Breast epithelium (tissue), 4 donors: ENCODE measurements around the gene ARHGAP9. TPM values are rescaled to one million over a fixed set of nuclear protein-coding genes. Genes with fewer than 3 reads are reported as not detected.

Experiments
- DNase-seq, 2 donors: peaks; one replicate each; pipeline ENCODE4 v3.0.0-alpha.2; 2019; ENCODE audit warnings: low spot score in 2 of 2
- H3K27ac ChIP-seq, 2 donors: fragments of 200-600 bp; sonication (generic) in 1 of 2; one replicate each; pipeline ENCODE4 v1.5.1; 2016 to 2019; ENCODE audit warnings: mild to moderate bottlenecking in 1 of 2
- H3K27me3 ChIP-seq, 2 donors: fragments of 200-600 bp; sonication (generic) in 1 of 2; one replicate each; pipeline versions ENCODE4 v1.5.1 to v1.6.0; 2017 to 2019; ENCODE audit warnings: control low read depth in 1 of 2, mild to moderate bottlenecking in 1 of 2
- H3K36me3 ChIP-seq: fragments of 200-600 bp; one replicate; pipeline ENCODE4 v1.5.1; 2019
- H3K4me1 ChIP-seq, 2 donors: fragments of 200-600 bp; sonication (generic); one replicate each; pipeline ENCODE4 v1.5.1; 2016 to 2019; ENCODE audit warnings: control low read depth in 1 of 2
- H3K4me3 ChIP-seq, 3 donors: fragments of 200-600 bp; sonication (generic); 1 replicate in 2 of 3; 2 replicates in 1 of 3; pipeline ENCODE4 v1.5.1; 2016 to 2019; ENCODE audit warnings: mild to moderate bottlenecking in 3 of 3, moderate library complexity in 2 of 3
- H3K9me3 ChIP-seq, 2 donors: fragments of 200-600 bp; sonication (generic) in 1 of 2; one replicate each; pipeline ENCODE4 v1.5.1; 2016 to 2019; ENCODE audit warnings: control low read depth in 1 of 2
- CTCF ChIP-seq, 3 donors: fragments of 450-650 bp; IDR thresholded peaks; one replicate each; pipeline ENCODE4 v1.5.1; 2016 to 2017; ENCODE audit warnings: antibody characterized with exemption in 3 of 3, mild to moderate bottlenecking in 3 of 3, moderate library complexity in 3 of 3
- POLR2A ChIP-seq: fragments of 450-650 bp; IDR thresholded peaks from one replicate; pipeline ENCODE4 v1.6.1; 2016; ENCODE audit warnings: antibody characterized with exemption, mild to moderate bottlenecking, moderate library complexity
- POLR2AphosphoS5 ChIP-seq, 3 donors: sonication (generic); formaldehyde crosslinking; IDR thresholded peaks; one replicate each; pipeline ENCODE4 v1.6.1; 2017; ENCODE audit warnings: antibody characterized with exemption in 3 of 3
- intact Hi-C: fragments of 100-400 bp; cut with DNase I; formaldehyde crosslinking; loops from one replicate; pipeline ENCODE4 v1.15.1; 2023; ENCODE audit warnings: low total_unique reads
- total RNA-seq, 3 donors: library from RNA; depleted of rRNA; stranded (reverse); fragments of >200 nt; gene quantifications; one replicate each; pipeline ENCODE4 v1.1.0, GENCODE V29; 2016

Gene ARHGAP9
- total RNA-seq, 3 donors from 2014 or later = 10.8 to 16.6 (median 11.1) TPM

GRCh38 chr12:57471661-57472060, 8.0 kb downstream of the ARHGAP9 start:
- H3K36me3 ChIP-seq = no peaks in the 10 kb centered on the region
- no peak for DNase-seq
- TF ChIP-seq POLR2A = no peak
- no peak for TF ChIP-seq CTCF (IDR thresholded peaks at IDR 0.05)
- TF ChIP-seq POLR2AphosphoS5 (IDR thresholded peaks at IDR 0.05) = no peak
- peaks cover 0 to 15% of the 10 kb centered on the region in 2 donors for H3K4me1 ChIP-seq
- intact Hi-C loops = no loop called here
- H3K4me3 ChIP-seq = no peak overlapping the region
- peaks cover 0 to 24% of the 10 kb centered on the region in 2 donors for H3K27me3 ChIP-seq
- H3K27ac ChIP-seq = no peak overlapping the region
- no peaks in the 10 kb centered on the region for H3K9me3 ChIP-seq

GRCh38 chr12:57470970-57471656, 8.6 kb downstream of the ARHGAP9 start:
- no peaks in the 10 kb centered on the region for H3K9me3 ChIP-seq
- DNase-seq = no peak
- peaks cover 0 to 13% of the 10 kb centered on the region in 2 donors for H3K4me1 ChIP-seq
- H3K27me3 ChIP-seq = peaks cover 0 to 19% of the 10 kb centered on the region in 2 donors
- H3K27ac ChIP-seq = no peak overlapping the region
- TF ChIP-seq CTCF (IDR thresholded peaks at IDR 0.05) (no peak), POLR2AphosphoS5 (IDR thresholded peaks at IDR 0.05) (no peak), POLR2A (no peak)
- intact Hi-C loops = no loop called here
- no peaks in the 10 kb centered on the region for H3K36me3 ChIP-seq
- H3K4me3 ChIP-seq = no peak overlapping the region

- H3K9me3 ChIP-seq = no peaks in the 10 kb centered on the region
- no peak for DNase-seq
- H3K27me3 ChIP-seq = peaks cover 0 to 12% of the 10 kb centered on the region in 2 donors
- H3K4me3 ChIP-seq = no peak overlapping the region
- intact Hi-C loops = no loop called here
- peaks cover 0 to 6% of the 10 kb centered on the region in 2 donors for H3K4me1 ChIP-seq
- H3K27ac ChIP-seq = no peak overlapping the region
- TF ChIP-seq POLR2A = no peak
- no peak for TF ChIP-seq CTCF (IDR thresholded peaks at IDR 0.05)
- TF ChIP-seq POLR2AphosphoS5 (IDR thresholded peaks at IDR 0.05) = no peak
- no peaks in the 10 kb centered on the region for H3K36me3 ChIP-seq
Observed at GRCh38 chr12:57470286-57470969, 9.2 kb downstream of the ARHGAP9 start.

GRCh38 chr12:57469296-57470164, 10.1 kb downstream of the ARHGAP9 start:
- Histone ChIP-seq H3K27ac (no peak overlapping the region), H3K4me3 (no peak overlapping the region), H3K9me3 (no peaks in the 10 kb centered on the region), H3K27me3 (peaks cover 0 to 4% of the 10 kb centered on the region in 2 donors), H3K4me1 (no peaks in the 10 kb centered on the region), H3K36me3 (no peaks in the 10 kb centered on the region)
- DNase-seq = no peak
- TF ChIP-seq POLR2AphosphoS5 (IDR thresholded peaks at IDR 0.05) (no peak), POLR2A (no peak), CTCF (IDR thresholded peaks at IDR 0.05) (no peak)
- intact Hi-C loops = no loop called here
